RWPE1 (cell line): ENCODE measurements around the gene PBOV1.

Experiments used
- CTCF ChIA-PET: fragments of 350-600 bp; sonication (Branson Sonifier 250); formaldehyde crosslinking; extraction: SDS; loops from one replicate; lab custom pipeline; 2021; lab: Yijun Ruan, JAX
- POLR2A ChIA-PET: fragments of 400-600 bp; formaldehyde crosslinking; extraction: SDS; loops from one replicate; lab custom pipeline; 2020; ENCODE audit warnings: antibody characterized with exemption; ENCODE audit not compliant: low non-redundant PET; lab: Yijun Ruan, JAX
- DNase-seq: peaks from one replicate; pipeline ENCODE4 v3.0.0; 2012; ENCODE audit warnings: low spot score
- H3K27ac ChIP-seq: fragments of 450-650 bp; 2 replicates; pipeline ENCODE4 v1.5.1; 2017
- CTCF ChIP-seq: fragments of 450-650 bp; conservative IDR thresholded peaks from 2 replicates; pipeline ENCODE4 v1.5.1; 2017; ENCODE audit warnings: low read depth, mild to moderate bottlenecking

PBOV1 gene

GRCh38 chr6:138205437-138206094 lies 12.7 kb downstream of the PBOV1 start:
- CTCF ChIA-PET: interaction anchor here (0.6 kb wide), 1 partner anchor 1419 kb away, joined by 3 read pairs; no protein-coding TSS in a partner anchor
- POLR2A ChIA-PET: no interaction called here
- no peak for TF ChIP-seq CTCF

GRCh38 chr6:138204792-138205384 lies 13.4 kb downstream of the PBOV1 start:
- ChIA-PET POLR2A (no interaction called here), CTCF (no interaction called here)
- no peak overlapping the region for H3K27ac ChIP-seq
- no peak for TF ChIP-seq CTCF
- DNase-seq: no peak

More at GRCh38 chr6:138205437-138206094, 12.7 kb downstream of the PBOV1 start:
- H3K27ac ChIP-seq: no peak overlapping the region
- no peak for DNase-seq

GRCh38 chr6:138204303-138204702 lies 14.0 kb downstream of the PBOV1 start:
- POLR2A ChIA-PET: no interaction called here
- TF ChIP-seq CTCF: no peak
- CTCF ChIA-PET: no interaction called here

GRCh38 chr6:138203315-138203714 lies 15.0 kb downstream of the PBOV1 start:
- no peak for DNase-seq
- no peak for TF ChIP-seq CTCF
- ChIA-PET POLR2A (no interaction called here), CTCF (no interaction called here)
- H3K27ac ChIP-seq: no peak overlapping the region

More at GRCh38 chr6:138204303-138204702, 14.0 kb downstream of the PBOV1 start:
- DNase-seq: no peak
- H3K27ac ChIP-seq: no peak overlapping the region

- CTCF ChIA-PET: no interaction called here
- no peak overlapping the region for H3K27ac ChIP-seq
- POLR2A ChIA-PET: no interaction called here
- no peak for TF ChIP-seq CTCF
- DNase-seq: no peak
These were observed 16.5 kb downstream of the PBOV1 start for GRCh38 chr6:138201836-138202235.

GRCh38 chr6:138198430-138199091 lies 19.7 kb downstream of the PBOV1 start:
- no peak for TF ChIP-seq CTCF
- H3K27ac ChIP-seq: no peak overlapping the region
- POLR2A ChIA-PET: no interaction called here
- CTCF ChIA-PET: no interaction called here
- no peak for DNase-seq
